Measurements from ENCODE around the gene CYFIP2.

Gene CYFIP2

DNA sequence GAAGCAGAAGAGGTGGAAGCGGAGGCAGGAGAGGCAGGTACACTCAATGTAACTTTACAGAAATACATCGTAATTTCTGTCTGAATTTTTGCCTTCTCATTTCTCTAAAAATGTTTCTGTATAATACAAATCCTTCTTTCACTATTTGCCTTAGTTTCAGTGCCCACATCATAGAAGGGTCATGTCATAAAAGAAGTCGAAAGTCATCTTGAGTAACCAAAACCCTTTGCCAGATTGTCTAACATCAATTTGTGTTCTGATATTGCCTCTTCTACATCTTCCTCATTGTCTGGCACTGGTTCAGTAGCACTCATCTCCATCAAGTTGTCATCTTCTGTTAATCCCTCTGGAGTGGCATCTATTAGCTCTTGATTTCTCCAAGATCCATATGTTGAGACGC is 6.2 kb upstream of the CYFIP2 start:
- DNase-seq, result no peak

DNA sequence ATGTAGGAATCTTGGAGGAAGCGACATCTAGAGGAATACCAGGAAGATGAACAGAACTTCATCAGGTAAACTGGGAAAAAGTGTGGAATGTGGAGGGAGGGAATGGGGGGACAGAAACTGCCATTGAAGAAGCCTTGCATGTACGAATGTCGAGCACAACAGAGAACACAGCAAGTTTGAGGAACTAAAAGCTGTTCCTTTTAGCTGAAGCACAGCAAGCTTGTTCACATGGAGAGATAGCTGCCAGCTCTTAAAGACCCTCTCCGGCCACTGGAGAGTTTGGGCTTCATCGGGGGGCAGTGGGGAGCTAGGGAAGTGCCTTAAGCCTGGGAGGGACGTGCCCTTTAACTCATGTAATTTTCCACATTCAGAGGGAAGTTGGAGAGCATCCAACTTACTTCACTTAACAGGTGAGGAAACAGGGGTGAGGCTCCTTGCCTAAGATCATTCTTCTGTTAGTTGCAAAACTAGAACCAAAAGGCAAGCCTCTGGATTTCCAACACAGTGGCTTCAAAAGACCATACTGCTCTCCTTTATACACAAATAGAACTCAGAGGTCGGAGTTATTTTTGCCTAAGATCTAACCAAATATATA is 2.3 kb upstream of the CYFIP2 start:
- DNase-seq, result no peak

DNA sequence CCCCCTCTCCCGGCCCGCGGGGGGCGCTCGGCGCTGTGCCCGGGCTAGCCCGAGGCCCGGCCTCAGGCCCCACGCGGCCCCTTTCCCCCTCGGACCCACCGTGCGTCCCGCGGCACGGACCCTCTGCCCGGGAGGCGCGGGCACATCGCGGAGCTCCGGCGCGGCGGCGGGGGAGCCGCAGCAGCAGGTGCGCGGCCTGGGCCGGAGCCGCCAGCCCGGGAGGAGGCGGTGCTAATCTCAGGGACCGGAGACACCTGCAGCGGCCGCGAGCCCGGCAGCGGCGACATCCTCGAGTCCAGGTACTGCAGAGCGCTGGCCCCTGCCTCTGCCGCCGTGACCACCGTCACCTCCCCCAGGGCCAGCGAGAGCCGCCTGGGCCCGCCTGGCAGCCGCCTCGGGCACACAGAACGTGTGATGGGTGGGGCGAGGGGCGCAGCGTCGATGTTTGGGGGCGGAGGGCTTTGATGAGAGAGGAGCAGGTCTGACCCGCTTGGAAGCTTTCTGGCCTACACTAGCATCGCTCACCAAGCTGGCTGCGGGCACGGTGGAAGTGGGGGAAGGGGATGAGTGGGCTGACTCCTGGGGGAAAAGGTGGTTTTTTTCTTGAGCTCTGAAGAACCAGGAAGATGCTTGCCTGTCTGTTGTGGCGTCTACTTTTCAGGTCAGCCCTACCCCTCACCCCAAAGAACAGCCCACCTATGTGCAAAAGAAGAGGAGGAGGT is 524 bp downstream of the CYFIP2 start:
- peak; percentile 32 for DNase-seq

DNA sequence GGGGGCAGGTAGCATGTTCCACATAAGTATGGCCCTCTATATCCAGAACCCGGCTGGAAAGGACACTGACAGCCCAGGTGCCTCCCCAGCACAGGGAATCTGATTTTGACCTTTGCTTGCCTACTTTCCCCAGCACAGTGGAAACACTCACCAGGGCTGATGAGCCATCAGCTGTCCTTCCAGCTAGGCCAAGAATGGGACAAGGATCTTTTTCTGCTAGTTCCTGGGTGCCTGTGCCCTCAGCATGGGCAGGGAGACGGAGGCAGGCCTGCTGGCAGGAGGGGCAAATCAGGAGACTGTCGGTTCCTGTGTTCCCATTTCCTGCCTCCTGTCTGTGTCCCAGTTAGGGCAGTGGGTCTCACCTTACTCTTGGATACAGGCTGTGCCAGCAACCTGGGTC is 1.1 kb downstream of the CYFIP2 start:
- DNase-seq, result no peak

DNA sequence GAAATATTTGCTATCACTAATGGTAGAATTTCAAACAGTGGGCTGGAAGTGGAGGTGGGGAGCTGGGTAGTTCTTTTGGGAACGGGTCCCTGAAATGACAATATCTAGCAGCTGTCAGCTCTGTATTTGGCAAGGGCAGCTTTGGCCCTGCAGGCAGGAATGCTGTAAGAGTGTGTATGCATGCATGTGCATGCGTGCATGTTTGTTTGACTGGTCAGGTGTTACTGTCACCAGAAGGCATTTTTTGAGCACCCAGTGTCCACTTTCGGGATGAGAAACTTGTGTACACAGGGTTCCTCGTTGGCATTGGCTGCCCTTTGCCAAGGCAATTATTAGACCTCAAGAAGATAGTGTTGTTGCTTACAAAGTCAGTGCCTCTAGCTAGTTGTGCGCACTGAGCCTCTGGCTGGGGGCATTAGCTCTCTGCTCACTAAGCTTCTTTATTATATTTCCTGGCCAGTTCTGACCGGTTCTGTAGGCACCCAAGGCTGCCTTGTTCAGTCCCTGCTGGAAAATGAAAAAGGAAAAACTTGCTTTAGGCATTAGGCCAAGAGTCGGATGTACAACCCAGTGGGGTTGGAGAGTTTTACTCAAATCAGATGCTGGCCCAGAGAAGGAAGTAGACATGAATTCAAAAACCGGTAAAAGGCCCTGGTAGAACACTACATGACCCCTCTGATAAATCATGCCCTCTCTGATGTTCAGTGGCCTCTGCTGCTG is 2.0 kb downstream of the CYFIP2 start:
- no peak for DNase-seq

DNA sequence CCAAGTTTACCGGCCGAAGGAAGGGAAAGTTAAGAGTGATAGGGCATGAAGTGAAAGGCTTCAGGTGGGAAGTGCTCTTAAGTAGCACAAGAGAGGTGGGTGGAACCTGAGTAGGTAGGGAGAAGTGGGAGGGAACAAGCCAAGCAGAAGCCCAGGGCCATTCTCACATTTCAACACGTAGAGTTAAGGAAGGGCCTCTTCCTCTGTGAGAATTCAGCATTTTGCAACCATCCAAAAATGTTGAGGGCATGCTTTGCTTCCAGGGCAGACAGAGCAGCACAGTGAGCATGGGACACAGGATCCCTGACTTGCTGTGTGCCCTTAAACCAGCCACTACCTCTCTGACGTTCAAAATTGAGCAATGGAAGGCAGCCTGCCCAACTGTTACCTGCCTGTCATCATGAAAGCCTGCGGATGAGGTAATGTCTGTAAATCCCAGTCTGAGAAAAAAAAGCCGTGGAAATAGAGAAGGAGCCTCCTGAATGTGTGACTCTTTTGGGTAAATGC is 3.3 kb downstream of the CYFIP2 start:
- DNase-seq, result no peak

DNA sequence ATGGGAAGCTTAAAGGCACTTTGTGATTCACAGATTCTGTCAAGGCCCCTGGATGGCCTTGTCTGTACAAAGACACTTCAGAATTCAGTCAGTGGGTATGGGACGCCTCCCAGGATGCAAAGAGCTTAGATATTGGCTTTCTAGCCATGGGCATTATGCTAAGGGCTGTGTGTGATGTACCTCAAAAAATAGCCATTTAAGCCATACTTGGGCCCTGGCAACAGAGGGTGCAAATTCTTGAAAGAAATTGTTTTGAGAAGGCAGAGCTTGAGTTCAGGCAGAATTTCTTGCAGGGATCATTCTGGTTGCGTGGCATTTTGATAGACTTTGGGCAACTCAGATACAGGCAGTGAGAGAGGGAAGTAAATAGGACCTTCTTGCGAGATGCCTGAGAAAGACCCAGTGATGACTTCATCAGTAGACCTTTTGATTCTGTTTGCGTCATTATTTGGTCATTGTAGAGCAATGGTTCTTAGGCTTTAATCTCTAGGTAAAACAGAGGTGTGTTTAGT is 3.9 kb downstream of the CYFIP2 start:
- no peak for DNase-seq

DNA sequence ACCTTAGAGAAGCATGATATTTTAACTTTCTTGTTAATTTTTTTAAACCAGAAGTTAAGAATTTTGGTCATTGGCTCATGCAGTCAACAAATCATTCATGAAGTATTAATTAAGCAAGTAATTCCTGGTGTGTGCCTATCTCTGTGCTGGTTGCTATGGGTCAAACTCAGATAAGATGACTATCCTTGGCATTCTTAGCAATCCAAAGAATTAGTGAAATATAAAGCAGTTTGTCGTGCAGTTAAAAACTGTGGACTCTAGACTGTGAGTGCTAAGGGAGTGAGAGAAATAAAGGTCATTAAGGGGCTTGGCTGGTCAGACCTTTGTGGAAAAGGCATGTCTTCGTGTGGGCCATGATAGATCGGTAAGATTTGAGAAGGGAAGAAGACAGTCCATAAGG is 4.8 kb downstream of the CYFIP2 start:
- DNase-seq, result no peak

DNA sequence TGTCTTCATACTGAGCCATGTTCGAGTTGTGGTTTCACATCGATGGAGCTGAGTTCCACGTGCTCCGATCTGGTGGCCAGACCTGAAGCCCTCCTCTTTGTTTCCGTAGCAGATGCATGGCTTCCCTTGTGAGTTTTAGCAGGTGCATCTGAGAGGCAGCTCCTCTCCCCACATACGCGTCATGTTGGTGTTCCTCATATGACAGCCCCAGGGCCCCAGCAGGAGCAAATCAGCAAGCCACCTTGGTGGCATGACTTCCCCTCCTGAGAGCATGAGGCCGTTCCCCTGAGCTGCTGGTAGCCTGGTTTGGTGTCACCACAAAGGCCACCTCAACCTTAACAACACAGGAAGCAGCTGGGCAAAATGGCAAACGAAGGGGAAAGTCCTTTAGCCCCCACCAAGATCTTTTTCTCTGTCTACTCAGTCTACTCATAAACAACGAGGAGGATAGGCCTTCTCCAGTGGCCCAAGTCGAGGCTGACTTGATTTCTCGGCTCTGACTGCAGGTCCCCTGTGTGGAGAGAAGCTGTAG is 5.9 kb downstream of the CYFIP2 start:
- DNase-seq, result no peak

DNA sequence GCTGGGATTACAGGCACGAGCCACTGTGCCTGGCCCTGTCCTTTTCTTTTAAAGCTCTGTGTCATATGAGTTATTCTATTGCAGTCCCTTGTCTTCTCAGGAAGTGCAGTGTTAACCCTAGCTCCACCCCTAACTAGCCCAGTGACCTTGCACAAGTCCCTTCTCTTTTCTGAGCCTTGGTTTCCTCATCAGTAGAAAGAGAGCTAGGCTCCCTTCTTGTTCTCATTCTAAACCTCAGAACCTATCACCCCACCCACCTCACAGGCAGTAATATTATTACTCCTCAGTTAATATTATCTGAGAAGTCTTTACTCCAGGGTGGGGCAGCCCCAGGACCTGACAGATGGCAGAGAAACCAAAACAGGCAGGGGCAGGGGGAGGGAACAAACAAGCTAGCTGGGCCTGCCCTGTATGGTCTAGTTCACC is 7.2 kb downstream of the CYFIP2 start:
- DNase-seq, result no peak

DNA sequence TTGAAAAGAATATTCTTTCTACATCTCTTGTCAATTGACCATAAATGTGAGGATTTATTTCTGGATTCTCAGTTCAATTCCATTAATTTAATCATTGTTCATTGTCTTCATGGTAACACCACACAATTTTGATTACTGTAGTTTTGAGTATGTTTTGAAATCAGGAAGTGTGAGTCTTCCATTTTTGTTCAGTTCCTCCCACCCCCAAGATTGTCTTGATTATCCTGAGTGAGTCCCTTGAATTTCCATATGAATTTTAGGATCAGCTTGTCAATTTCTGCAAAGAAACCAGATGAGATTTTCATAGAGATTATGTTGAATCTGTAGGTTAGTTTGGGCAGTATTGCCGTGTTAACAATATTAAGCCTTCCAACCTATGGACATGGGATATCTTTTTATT is 9.5 kb downstream of the CYFIP2 start:
- no peak for DNase-seq

DNA sequence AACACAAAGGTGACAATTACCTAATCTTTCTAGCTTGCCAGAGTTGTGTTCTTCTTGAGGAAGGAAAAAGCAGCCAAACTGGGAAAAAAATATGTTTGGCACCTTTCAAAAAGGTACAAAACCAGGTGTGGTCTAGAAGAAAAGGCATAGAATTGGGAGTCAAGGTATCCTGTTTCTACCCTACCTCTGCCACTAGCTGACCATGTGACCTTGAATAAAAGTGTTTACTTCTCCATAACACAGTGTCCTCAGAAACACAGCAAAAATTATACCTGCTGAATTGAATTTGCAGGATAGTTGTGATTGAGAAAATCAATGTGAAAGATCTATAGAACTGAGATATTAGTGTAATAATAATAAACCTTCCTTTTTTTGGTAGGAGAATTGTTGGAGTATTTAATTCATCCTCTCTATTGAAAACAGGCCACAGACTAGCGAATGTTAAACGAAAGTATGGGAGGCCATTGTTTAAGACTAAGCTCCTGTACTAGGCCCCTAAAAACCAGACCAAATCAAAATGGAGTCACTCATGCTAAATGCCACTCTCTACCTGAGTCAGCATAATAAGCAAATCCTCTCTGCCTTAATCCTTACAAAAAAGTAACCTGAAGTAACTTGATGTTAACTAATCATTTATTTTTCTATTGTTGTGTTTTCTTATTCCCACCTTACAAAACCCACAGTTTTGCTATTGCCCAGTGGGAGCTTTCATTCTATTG is 12.6 kb downstream of the CYFIP2 start:
- DNase-seq, result no peak

DNA sequence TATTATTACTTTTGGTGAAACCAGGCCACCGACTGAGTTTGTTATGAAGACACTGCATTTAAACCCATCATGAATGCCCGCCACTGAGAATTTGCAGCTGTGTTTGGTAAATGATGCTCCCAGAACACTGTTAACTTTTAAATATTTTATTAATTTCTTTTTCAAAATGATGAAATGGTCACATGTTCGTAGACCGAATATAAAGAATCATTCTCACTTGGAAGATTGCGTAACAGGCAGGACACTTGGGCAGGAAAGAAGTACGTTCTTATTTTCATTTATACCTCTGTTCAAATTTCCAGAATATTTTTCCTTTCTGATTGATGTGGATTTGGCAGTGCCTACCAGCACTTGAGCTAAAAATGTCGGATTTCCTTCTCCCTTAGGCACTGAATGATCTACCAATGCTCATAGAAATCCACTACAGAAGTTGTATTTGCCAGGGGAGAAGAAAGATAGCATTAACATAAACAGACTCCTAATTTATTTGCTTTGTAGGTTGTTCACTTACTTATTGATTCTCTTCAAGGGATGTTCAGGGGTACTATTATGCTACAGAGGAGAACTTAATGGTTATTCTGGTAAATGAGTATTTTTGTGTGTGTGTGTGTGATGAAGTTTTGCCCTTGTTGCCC is 13.8 kb downstream of the CYFIP2 start:
- DNase-seq, result no peak

DNA sequence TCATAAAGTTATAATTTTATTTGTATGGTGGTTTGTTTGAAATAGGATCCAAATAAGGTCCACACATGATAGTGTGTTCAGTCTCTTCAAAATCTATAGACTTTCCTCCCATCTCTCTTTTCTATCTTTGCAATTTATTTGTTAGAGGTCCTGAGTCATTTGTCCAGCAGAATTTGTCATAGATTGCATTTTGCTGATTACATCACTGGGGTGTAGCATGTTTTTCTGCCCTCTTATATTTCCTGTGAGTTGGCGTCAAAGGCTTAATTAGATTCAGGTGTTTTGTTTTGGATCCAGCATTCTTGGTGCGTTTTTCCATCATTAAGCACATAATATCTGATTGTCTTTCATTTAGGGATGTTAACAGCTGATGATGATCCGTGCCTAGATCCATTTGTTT is 15.0 kb downstream of the CYFIP2 start:
- DNase-seq, result no peak

DNA sequence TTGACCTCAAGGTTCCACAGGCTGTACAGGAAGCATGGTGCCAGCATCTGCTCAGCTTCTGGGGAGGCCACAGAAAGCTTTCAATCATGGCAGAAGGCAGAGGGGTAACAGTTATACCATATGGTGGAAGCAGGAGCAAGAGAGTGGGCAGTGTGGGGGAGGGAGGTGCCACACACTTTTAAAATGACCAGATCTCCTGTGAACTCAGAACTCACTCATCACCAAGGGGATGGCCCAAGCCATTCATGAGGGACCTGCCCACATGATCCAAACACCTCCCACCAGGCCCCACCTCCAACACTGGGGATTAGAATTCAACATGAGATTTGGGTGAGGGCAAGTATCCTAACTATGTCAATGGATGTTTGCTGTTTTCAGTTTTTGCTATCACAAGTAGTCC is 16.2 kb downstream of the CYFIP2 start:
- no peak for DNase-seq

DNA sequence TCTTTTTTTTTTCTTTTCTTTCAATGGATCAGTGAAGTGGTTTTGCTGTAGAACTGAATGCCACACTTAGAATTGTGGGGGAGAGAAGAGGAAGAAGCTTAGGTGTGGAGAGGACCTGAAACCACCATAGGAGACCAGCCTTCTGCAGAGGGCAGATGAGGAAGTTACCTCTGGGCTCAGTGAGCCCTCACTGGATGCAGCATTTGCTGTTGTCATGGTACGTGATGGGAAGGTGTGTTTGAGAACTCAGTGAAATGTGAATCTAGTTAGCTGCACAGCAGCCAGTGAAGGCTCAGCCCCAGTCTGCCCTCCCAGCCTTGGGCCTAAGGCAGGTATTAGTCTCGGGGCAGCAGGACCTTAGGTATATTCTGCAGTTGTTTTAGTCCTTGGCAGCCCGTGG is 17.5 kb downstream of the CYFIP2 start:
- DNase-seq, result no peak

DNA sequence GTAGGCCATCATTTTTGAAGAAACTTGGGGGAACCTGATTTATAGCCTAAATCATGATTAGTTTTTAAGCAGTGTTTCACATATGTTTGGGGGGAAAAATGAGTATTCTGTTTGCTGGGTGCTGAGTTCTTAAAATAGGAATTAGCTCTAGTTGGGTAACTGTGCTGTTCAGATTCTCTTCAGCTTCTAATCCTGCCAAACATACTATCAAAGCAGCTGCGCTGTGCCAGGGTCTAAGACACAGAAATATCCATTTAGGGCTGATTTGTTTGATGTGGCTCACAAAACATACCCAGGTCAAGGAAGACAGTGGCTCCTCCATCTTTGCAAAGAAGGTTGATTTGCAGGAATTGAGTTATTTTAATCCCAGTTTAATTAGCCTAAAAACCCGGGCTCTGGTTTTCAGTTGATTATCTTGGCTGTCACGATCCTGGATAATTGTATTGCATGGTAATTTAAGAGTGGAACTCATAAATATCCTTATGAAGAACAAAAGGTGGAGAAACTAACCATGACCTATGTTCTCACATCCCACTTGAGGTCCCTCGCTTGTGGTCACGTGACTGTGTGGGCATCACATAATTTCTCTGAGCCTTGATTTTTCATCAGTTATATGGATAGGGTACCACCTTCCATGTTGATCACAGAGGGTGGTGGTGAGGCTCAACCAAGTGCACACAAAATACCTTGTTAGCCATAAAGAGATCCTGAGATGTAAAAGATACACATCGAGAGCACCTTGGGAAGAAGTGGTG is 18.7 kb downstream of the CYFIP2 start:
- DNase-seq, result no peak

DNA sequence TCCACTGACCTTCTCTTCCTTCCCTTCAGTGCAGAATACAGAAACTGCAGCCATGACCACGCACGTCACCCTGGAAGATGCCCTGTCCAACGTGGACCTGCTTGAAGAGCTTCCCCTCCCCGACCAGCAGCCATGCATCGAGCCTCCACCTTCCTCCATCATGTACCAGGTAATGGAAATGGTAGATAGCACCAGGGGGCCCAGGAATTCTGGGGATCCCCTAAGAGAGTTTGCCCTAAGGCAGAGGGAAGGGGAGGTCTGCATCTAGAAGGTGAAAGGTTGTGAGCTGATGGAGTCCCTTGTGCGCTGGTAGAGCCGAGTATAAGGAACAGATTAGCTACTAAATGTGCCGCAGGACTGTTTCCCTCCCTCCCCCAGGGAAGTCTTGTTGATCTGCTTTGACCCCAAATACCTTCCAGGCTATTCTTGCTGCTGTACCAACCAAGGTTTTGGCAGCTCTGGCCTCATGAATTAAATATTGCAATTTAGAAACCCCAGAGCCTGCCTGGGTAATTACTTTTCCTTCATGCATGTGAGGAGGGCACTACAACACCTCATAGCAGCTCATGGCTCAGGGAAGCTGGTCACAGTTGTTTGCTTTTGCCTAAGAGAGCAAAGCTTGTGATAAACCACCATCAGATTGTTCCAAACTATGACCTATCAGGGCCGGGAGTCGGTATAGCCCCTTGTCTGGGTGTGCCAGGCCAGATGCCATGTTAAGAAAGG is 19.6 kb downstream of the CYFIP2 start:
- DNase-seq, result no peak

DNA sequence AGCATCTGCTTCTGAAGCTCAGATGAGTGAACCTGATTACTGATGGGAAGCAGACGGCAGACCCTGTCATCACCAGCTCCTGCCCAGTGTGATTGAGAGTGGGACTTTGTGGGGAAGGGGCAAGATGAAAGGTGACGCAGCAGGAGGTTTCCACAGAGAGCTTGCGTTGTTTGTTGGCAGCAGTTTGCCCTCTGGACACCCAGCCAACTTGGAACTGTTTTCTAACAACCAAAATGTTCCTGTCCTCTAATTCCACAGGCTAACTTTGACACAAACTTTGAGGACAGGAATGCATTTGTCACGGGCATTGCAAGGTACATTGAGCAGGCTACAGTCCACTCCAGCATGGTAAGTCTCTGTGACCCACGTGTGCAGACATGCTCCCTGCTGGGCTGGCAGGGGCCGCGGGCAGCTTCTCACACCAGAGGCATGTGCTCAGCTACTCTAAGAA is 20.9 kb downstream of the CYFIP2 start:
- DNase-seq, result no peak

DNA sequence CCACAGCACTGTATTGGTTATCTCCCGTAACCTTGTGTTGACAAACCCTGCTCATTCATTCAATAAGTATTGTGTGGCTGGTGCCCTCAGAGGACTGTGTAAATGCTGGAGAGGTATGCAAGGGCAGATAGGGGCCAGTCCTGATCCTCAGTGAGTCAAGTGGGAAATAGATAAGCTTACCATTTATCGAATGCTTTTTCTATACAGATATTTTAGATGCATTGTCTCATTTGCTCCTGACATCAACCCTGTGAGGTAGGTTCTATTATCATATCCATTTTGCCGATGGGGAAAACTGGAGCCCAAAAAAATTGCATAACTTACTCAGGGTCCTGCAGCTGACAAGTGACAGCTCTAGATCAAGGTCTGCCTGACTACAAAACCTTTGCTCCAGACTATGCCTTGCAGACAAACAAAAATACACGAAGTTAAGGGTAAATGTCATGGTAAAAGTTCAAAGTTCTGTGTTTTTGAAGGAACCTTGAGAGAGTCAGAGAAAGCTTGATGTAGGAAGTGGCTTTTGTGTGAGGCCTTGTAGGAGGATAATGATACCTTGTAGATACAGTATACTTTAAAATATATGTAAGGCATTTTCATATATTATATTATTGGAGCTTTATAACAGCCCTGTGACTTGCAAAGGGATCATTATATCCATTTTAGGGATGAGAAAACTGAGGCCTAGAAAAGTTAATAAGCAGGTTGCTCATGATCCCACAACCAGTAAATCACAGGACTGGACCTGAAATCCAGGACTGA is 22.7 kb downstream of the CYFIP2 start:
- DNase-seq, result no peak

All from right hindlimb (tissue), 1 donor.